T-helper 9 cell (primary cell): Measurements from ENCODE around the gene KSR1.
"Not testable (repeated sequence)": the region's sequence is repeated elsewhere in the genome, so short reads cannot be mapped to it uniquely, and the experiment has no call there.

Source experiments
- DNase-seq: peaks from one replicate; pipeline ENCODE4 v3.0.0-alpha.2; 2020

Gene KSR1

GRCh38 chr17:27496437-27496943 lies 40.2 kb downstream of the KSR1 start:
- no peak for DNase-seq

- DNase-seq = no peak
Observed at GRCh38 chr17:27496971-27497370, 40.7 kb downstream of the KSR1 start.

- DNase-seq = no peak
Observed at GRCh38 chr17:27497696-27498095, 41.4 kb downstream of the KSR1 start.

GRCh38 chr17:27498615-27499309 lies 42.5 kb downstream of the KSR1 start:
- no peak for DNase-seq

- DNase-seq = no peak
Observed at GRCh38 chr17:27499451-27500265, 43.4 kb downstream of the KSR1 start.

- not testable (repeated sequence) for DNase-seq
Observed at GRCh38 chr17:27501338-27501737, 45.1 kb downstream of the KSR1 start.

- DNase-seq = no peak
Observed at GRCh38 chr17:27502526-27503324, 46.5 kb downstream of the KSR1 start.

GRCh38 chr17:27503611-27504010 lies 47.4 kb downstream of the KSR1 start:
- no peak for DNase-seq

GRCh38 chr17:27504188-27504995 lies 48.1 kb downstream of the KSR1 start:
- DNase-seq = no peak

- no peak for DNase-seq
Observed at GRCh38 chr17:27506348-27507218, 50.3 kb downstream of the KSR1 start.

- no peak for DNase-seq
Observed at GRCh38 chr17:27511168-27511883, 55.1 kb downstream of the KSR1 start.

- DNase-seq = no peak
Observed at GRCh38 chr17:27512031-27512430, 55.8 kb downstream of the KSR1 start.

- DNase-seq = no peak
Observed at GRCh38 chr17:27512511-27513346, 56.5 kb downstream of the KSR1 start.

- no peak for DNase-seq
Observed at GRCh38 chr17:27513849-27514248, 57.6 kb downstream of the KSR1 start.

- DNase-seq = no peak
Observed at GRCh38 chr17:27514595-27515413, 58.6 kb downstream of the KSR1 start.

- no peak for DNase-seq
Observed at GRCh38 chr17:27518048-27518447, 61.8 kb downstream of the KSR1 start.

GRCh38 chr17:27518545-27519521 lies 62.6 kb downstream of the KSR1 start:
- DNase-seq = no peak
